Progenitor cell of endocrine pancreas (in vitro differentiated cells): ENCODE results near the gene AHRR. TPM values are rescaled to one million over a fixed set of nuclear protein-coding genes. Genes with fewer than 3 reads are reported as not detected.

Experiments
- total RNA-seq: library from RNA; stranded (reverse); gene quantifications from 2 replicates; pipeline ENCODE4 v1.2.1, GENCODE V29; 2021

The AHRR gene
- total RNA-seq, 1 donor from 2014 or later, result 1.3 TPM

Other genes starting within 250 kb of the AHRR start
- 56.8 and 59.5 TPM in 2 replicates for gene PLEKHG4B, start 229.5 kb upstream of the AHRR start, total RNA-seq
- gene LRRC14B, start 130.2 kb upstream of the AHRR start, total RNA-seq, result not detected in 2 replicates
- gene CCDC127, start 103.6 kb upstream of the AHRR start, total RNA-seq, result 8.8 and 10.1 TPM in 2 replicates
- 88.1 and 88.5 TPM in 2 replicates for gene SDHA, start 103.4 kb upstream of the AHRR start, total RNA-seq
- gene PDCD6, start 50.1 kb upstream of the AHRR start, total RNA-seq, result 79.2 and 87.2 TPM in 2 replicates
- gene EXOC3, start 121.5 kb downstream of the AHRR start, total RNA-seq, result 66.5 and 67.3 TPM in 2 replicates
- 1.6 and 1.7 TPM in 2 replicates for gene SLC9A3, start 202.7 kb downstream of the AHRR start, total RNA-seq